HL-60/S4 (cell line): ENCODE results near the gene CCDC27.
"Not testable (repeated sequence)": the region's sequence is repeated elsewhere in the genome, so short reads cannot be mapped to it uniquely, and the experiment has no call there.

ENCODE experiments used
- in situ Hi-C: fragments of 300-500 bp; cut with MboI; formaldehyde crosslinking; loops from 2 replicates; pipeline ENCODE4 v1.14.3; 2022; ENCODE audit warnings: low sequenced_read_pairs

The CCDC27 gene

DNA sequence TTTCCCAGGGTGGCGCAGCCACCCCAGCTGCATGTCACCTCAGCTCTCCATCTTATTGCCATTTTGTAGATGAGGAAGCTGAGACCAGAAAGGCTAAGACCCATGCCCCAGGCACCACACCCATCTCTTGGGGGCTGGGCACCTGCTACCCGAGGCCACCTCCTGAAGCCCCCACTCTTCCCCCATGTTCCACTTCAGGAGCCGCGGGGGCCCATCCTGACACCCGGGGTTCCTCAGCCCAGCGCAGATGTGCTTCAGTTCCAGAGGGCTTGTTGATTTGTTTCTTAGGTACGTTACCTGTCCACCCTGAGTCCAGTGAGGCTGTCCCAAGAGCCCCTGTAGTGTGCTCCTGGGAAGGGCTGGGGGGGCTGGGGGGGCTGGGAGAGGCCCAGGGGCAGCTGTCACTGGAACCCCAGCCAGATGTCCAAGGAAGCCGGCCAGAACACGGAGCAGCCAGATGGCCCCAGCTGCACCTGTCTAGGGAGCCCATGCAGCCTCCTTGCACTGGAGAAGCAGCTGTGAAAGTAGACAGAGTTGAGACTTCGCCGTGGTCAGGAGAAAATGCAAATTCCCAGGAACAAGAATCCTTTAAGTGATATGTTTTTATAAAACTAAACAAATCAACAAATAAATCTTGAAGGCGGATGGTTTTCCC lies 17.1 kb upstream of the CCDC27 start:
- in situ Hi-C loops, result no loop called here

DNA sequence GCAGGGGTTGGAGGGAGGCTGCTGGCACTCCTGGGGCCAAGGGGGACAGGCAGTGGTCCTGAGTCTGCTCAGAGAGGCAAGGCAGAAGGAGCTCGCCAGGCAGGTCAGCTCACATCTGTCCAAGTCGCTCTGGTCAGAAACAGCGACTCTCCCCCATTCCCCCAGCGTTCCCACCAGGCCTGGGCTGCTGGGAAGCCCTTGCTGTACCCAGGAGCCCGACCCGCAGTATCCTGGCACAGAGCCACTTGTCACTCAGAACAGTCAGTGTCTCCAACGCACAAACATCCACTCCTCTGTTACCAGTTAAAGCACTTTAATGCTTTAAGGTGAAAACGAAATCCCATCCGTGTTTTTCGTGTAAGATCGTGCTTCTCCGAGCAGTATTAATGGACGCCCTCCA lies 16.6 kb upstream of the CCDC27 start:
- in situ Hi-C loops, result no loop called here

DNA sequence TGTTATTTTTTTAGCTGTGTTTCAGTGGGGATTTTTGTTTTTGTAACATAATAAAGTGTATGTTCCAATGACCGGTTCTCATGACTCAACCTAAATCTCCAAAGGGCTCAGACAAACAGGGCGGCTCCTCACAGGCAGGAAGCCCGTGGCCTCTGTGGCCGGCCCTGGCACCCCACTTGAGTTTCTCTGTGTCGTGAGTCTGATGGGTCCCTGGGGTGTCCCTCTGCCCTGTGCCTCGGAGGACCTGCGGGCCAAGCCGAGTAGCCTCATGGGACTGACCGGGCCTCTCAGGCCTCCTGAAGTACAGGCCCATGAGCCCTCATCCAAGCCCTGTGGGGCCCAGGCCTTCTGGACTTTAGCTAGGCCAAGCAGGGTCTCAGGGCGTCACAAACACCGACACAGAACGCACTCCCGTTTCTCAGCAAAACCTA lies 16.1 kb upstream of the CCDC27 start:
- in situ Hi-C loops, result no loop called here

DNA sequence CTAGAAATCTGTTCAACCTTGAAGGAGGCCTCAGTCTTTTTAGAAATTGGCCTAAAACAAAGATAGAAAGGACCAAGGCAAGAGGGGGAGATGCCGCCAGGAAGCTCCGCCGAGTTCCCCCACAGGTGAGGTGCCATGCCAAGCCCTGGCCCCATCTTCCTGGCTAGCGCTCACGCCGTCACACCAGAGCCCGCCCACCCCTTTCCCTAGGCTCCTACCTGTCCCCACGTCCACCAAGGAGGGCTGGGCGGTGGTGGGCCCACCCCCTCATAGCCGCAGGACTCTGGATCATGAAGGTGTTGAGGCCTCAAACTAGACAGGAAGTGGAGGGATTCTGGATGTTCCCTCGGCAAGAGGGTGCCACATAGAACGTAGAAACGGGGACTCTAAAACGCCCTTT lies 15.5 kb upstream of the CCDC27 start:
- in situ Hi-C loops, result no loop called here

DNA sequence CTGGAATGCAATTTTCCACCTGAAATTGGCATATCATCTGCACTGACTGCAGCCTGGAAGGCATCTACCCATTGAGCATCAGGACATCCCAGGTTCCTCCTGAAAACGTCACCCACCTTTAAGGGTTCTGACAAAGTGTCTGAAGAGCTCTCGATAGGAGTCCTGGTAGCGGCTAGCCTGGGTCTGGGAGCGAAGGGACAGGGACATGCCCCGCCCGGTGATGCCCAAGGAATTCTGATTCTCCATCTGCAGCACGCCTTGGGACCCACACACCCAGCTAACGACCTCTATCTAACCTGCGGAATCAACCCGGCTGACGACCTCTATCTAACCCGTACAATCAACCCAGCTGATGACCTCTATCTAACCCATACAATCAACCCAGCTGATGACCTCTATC lies 13.3 kb upstream of the CCDC27 start:
- in situ Hi-C loops, result no loop called here

DNA sequence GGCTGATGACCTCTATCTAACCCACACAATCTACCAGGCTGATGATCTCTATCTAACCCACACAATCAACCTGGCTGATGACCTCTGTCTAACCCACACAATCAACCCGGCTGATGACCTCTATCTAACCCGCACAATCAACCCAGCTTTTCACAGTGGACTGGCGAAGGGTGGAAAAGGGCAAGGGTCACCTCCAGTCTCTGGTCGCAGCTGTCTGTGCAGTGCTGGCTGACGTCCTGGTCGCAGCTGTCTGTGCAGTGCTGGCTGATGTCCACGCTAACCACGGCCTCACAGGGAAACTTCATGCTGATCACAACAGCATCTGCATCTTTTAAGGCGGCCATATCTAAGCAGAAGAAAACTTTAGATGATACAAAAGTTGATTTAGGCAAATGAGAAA lies 12.2 kb upstream of the CCDC27 start:
- in situ Hi-C loops, result no loop called here

DNA sequence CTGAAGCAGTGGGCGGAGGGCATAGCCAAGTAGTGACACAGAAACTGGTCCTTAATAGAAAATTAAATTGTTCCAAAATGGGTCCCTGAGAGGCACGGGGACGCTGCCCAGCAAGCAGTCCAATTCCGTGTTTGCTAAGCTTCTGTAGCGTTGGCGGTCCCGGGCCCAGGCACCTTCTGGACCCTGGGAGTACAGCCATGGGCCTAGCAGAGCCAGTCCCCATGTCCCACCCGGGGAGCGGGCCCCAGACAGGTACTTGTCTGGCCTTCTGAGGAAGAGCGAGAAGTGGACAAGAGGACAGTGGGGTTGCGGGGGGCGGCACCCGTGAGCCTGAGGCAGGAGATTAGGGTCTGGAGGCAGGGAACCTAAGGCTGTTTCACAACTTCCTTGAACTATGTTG lies 11.5 kb upstream of the CCDC27 start:
- in situ Hi-C loops, result no loop called here

DNA sequence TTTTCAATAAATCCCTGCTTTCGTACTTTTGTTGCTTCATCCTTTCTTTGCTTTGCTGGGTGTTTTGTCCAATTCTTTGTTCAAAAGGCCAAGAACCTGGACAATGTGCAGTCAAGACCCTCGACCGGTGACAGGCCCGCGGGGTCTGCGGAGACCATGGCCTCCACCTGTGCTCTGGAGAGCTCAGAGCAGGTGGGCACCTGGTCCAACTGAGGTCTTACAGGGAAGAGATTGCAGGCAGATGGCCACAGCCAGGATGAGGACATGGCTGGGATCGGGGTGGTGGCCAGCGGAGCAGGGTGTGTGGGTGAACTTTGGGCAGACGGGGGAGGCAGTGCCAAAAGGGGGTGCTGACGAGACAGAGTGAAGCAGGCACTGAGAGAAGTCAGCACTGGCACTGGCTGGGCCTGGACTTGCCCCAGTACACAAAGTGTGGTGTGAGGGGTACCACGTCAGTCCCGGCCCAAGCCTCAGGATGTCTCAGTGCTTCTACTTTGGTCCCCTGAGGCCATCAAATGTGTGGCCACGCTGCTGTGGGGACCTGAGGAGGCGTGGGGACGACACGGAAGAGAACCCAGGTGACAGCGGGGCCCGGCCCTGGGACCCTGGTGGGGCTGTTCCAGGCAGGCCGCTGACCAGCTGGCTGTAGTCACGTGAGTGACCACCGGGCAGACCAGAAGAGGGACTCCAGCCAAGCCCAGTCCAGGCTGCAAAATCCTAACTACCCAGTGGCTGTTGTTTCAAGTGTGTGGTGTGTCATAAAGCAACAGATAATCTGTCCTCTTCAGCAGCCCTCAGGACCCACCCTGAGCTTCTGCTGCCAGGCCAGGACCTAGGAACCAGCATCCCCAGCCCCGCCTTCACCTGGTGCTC lies 10.4 kb upstream of the CCDC27 start:
- in situ Hi-C loops, result no loop called here

DNA sequence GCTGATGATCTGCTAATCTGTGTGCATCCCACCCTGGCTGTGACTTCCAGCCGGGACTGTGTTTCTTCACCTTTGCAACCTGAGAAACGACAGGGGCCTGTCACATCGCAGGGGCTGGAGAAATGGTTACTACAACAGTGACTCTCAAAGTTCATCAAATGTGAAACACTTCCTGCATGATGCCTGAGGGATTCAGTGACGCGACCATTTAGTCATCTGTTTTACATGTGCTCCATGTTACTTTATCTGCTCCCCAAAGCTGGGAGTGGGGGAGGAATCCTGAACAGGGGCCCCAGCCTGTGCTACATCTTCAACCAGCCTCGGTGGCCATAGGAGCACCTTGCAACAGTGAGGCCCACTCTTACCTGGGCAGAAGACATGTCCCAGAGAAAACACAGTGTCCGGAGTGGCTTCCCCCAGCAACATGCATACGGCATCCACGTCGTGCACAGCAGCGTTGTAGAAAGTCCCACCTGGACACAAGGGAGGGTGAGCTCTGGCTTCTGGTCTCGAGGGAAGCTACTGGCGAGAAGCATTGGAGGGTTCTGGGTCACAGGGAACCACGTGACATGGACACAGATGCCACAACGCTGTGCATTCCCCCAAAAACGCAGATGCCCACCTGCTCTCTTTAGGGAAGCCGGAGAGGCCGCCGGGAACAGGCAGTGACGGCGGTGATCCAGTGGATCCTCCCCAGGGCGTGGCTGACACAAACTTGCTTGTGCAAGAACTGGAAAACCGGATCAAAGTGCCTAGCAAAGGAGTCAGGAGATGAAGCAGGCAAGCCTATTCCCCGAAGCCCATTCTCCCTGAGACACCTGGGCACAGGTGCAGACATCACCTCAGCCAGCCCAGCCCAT lies 9.6 kb upstream of the CCDC27 start:
- in situ Hi-C loops, result no loop called here

DNA sequence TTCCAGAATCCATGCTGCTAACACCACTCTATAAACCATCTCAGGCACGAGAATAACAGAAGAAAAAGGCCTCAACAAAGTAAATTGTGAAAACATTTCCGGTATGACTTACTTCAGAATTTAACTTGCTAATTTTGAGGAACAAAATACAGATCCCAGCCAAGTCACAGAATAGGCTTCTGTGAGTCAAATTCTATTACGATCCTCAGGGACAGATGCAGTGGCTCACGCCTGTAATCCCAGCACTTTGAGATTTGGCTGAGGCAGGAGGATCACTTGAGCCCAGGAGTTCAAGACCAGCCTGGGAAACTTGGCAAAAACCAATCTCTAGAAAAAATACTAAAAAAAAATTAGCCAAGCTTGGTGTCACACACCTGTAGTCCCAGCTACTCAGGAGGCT lies 8.8 kb upstream of the CCDC27 start:
- in situ Hi-C loops, result no loop called here

DNA sequence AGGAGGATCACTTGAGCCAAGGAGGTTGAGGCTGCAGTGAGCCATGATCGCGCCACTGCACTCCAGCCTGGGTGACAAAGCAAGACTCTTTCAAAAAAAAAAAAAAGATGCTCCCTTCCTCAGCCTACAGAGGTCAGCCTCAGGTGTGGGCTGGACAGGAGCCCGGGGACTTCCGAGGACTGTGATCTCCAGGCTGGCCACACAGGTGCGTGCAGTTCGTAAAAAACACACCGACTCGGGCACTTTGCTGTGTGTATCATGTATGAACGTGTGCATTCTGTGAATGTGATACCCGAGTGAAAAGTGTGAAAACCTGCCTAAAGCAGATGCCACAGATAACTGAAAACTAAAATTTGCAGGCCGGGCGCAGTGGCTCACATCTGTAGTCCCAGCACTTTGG lies 8.4 kb upstream of the CCDC27 start:
- in situ Hi-C loops, result no loop called here

DNA sequence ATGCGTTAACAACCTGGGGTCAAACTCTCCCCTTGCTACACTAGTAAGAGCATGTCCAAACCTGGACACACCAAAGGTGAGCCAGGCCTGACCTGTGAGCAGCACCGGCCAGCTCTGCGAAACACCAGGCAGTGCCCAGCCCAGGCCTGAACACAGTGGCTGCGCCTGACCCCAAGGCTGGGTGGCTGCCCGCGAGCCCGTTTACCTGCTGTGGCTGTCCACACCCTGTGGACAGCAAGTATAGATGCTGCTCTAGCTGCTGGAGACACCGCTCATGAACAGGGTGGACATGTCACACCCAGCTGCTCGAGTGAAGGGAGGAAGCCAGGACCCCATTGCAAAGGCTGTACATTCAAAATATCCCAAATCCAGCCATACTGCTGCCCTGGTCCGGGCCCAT lies 7.6 kb upstream of the CCDC27 start:
- in situ Hi-C loops, result no loop called here

DNA sequence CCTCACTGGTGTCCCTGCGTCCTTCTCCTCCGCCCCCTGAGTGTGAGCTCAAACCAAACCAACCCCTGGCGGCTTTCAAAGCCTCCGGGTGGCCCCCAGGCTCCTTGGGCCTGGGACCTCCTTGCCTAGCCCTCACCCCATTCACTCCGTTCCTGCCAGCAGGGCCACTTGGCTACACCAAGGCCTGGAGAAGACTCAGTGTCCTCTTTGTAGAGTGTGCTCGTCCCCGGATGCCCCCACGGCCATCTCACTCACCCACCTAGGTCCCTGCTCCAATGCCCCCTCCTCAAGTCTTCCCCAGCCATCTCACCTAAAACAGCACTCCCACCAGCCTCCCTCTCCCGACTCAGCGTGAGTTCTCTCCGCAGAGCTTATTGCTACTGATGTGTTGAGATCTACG lies 7.2 kb upstream of the CCDC27 start:
- in situ Hi-C loops, result no loop called here

DNA sequence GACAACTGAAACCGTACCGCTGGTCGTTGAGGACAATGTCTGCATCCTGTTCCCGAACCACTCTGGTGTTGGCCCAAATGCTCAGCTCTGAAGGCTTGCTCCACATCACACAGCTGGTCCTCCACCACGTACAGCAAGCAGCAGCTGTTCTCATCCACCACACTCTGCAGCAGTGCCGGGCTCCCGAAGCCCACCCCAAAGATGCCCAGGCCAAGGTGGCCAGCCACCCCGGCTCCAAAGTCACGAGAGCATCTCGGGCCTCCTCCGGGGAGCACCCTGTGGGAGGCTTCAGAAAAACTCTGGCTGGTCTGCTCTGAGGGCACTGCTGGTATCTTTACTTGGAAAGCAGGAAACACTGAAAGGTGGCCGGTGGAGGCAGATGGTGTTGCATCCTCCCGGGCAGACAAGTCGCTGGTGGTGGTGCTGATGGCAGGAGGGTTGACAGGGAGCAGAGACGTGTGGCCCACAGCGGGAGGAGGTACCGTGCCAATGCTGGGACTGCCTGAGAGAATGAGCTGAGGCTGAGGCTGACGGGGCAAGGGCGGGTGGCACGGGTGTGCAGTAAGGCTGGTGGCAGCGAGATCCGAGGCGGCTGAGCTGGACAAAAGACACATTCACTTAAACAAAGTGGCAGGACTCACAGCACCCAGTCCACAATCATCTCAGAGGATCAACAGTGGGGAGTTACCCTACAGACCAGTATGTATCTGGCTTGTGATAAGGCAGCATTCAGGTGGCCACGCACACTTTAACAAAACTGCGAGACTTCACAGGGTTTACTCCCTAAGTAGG lies 6.5 kb upstream of the CCDC27 start:
- in situ Hi-C loops, result no loop called here

DNA sequence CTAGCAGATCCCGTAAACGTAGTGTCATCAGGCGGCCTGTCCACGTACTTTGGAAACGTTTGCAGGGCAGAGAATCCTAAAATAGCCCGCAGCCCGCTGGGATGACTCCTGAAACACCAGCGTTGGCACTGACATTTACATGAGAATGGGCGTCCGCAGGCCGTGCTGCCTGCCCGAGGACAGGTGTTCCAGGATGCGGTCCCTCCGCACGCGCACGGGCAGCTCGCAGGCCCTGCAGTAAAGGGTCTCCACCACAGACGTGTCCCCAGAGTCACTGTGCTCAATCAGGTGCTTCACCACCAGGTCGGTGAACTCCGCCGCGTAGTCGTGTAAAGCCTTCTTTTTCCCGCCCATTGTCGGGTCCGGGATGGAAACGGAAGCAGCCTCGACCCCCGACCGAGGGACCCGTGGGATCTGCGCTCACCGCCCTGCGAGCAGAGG lies 5.8 kb upstream of the CCDC27 start:
- in situ Hi-C loops, result no loop called here

DNA sequence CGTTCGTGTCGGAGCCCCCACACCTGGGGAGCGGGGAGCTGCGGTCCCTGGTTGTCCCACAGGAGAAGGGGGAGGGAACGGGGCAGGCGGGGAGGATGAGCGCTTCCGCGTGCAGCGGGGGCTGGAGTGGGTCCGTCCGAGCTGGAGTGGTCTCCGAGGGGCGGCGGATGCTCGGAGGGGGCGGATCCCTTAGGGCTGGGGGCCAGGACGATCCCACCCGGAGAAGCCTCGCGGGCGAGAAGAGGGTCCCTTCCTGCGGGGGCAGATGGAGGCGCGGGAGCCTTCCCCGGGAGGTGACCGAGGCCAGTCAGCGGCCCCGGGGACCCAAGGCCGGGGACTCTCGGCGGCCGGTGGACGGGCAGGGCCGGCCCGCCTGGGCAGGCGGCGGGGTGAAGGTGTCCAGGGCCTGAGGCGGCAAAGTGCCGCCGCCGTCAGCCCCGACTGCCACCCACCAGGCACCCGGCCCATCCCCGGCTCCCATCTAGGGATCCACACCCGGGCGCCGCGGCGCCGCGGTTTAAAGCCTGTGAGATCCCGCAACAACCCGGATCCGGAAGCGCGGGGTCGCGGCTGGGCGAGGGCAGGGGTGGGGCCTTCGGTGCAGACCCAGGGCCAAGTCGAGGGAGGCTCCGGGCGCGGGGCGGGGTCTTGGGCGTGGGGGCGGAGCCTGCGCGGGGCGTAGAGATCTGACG lies 5.3 kb upstream of the CCDC27 start:
- in situ Hi-C loops, result no loop called here

DNA sequence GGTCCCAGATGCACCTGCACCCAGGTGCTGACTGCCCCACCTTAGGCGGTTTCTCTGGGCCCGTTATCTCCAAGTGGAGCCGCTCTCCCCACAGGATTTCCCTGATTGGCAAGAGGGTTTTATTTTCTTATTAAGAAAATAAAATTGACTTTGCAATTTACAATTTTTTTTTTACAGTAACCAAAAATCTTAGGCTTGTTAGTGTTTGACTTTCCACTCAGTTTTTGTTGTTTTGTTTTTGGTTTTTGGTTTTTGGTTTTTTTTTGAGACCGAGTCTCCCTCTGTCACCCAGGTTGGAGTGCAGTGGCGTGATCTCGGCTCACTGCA lies 4.8 kb upstream of the CCDC27 start:
- in situ Hi-C loops, result no loop called here

DNA sequence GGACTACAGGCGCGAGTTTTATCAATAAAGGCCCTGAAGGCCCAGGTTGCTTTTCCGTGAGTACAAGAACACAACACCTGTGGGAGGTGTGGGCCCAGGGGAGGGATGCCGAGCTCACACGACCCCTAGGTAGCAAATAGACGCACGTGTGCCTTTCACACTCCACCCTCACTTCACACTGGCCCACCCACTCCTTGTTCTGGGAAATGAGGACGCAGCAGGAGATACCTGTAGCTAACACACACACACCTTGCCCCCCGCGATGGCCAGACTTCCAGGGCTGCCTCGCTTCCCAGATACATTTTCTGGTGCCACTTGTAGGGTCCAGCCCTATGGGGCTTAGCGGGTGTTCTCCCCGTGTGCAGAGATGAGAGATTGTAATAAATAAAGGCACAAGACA lies 4.3 kb upstream of the CCDC27 start:
- in situ Hi-C loops, result no loop called here

DNA sequence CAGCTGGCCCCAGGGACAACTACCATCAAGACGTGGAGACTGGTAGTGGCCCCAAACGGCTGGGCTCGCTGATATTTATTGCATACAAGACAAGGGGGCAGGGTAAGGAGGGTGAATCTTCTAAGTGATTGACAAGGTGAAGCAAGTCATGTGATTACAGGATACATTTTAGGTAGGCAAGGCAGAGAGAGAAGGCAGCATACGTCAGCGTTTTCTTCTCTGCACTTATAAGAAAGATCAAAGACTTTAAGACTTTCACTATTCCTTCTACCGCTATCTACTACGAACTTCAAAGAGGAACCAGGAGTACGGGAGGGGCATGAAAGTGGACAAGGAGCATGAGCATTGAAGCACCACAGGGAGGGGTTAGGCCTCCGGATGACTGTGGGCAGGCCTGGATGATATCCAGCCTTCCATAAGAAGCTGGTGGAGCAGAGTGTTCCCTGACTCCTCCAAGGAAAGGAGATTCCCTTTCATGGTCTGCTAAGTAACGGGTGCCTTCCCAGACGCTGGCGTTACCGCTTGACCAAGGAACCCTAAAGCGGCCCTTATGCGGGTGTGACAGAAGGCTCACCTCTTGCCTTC lies 3.8 kb upstream of the CCDC27 start:
- in situ Hi-C loops, result not testable (repeated sequence)

DNA sequence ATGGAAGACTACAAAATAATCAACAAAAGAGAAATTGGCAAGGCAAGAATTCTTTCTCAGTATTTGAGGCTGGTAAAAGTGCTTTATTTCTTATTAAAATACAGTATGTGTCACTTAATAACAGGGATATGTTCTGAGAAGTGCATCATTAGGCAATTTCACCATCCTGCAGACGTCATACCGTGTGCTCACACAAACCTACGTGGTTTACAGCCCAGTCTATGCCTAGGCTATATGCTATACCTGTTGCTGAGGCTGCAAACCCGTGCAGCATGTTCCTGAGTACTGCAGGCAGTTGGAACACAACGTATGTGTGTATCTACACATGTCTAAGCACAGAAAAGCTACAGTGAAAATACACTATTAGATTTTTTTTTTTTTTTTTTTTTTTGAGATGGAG lies 2.7 kb upstream of the CCDC27 start:
- in situ Hi-C loops, result no loop called here
